ENCODE measurements around the gene ARHGEF17. TPM values are rescaled to one million over a fixed set of nuclear protein-coding genes. Genes with fewer than 3 reads are reported as not detected.
A peak's percentile ranks its signal among the peaks of the same experiment; 100 is the strongest.

ARHGEF17 gene
- total and polyA plus RNA-seq, 2 of the 13 experiments (the other 11 are each of a cell fraction or from before 2014, with no cell fraction given), result 10.7 to 28.8 TPM

DNA sequence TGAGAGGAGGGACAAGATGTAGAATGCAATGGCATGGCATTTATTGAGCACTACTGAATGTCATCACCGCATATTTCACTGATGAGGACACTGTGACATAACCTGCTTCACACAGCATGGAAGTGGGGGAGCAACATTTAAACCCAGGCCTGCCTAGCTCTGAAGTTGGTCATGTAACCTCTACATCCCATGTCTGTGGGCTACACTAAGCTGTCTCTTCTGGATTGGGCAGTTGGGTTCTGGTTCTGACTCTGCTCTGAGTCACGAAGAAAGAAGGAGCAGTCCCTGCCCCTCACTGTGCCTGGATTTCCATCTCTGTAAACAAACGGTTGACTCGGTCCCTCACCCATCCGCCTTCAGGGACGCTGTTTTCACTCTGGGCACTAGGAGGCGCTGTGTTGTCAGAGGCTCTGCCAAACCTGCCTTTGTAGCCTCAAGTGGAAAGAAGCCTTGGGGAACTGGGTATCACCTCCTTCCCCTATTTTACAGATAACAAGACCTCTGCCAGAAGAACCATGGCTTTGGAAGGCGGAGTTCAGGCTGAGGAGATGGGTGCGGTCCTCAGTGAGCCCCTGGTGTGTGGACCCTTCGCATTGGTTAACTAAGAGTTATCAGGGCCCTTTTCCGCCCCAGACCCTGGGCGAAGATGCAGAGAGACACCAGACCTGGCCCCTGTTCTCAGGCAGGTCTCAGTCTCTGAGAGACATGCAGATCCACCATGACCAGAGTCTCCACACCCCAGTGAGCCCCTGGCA is 12.7 kb upstream of the ARHGEF17 start:
- peak; percentile 57 for DNase-seq (ENCODE audit: low spot score)
- no peaks in the 10 kb centered on the region for H4K20me1 ChIP-seq (ENCODE audit: insufficient read depth, low read length)
- peaks cover 8 to 35% of the 10 kb centered on the region in 2 experiments; a peak in 3 of 5 replicates for H3K27me3 ChIP-seq (ENCODE audit: control insufficient read depth in 1 of 2, insufficient read depth in 2 of 2, low read length in 2 of 2)
- no peak overlapping the region for H2AFZ ChIP-seq (ENCODE audit: low read length)
- 18% methylated on average over 9 of the region's 12 CpGs for WGBS (ENCODE audit: low lambda C conversion rate)
- H3K36me3 ChIP-seq (replicated peaks in 1 of 2; ENCODE audit: control insufficient read depth in 1 of 2, insufficient read depth in 2 of 2, low read length in 2 of 2), result no peaks in the 10 kb centered on the region
- H3K9ac ChIP-seq (ENCODE audit: insufficient read depth, low read depth, low read length), result no peak overlapping the region
- peak; percentile 67 for ATAC-seq
- intact Hi-C loops (cut with micrococcal nuclease; ENCODE audit: unreplicated experiment), result no loop called here
- H3K4me2 ChIP-seq (ENCODE audit: low read depth, low read length), result no peak overlapping the region
- H3K27ac ChIP-seq (ENCODE audit: extremely low read length, insufficient read depth, low read length), result no peak overlapping the region
- H3K4me3 ChIP-seq (replicated peaks in 1 of 3; ENCODE audit: insufficient read depth in 1 of 3, low read depth in 2 of 3, low read length in 3 of 3), result no peak overlapping the region
- H3K4me1 ChIP-seq (ENCODE audit: insufficient read depth, low read length), result no peaks in the 10 kb centered on the region
- FAIRE-seq, result peak; percentile 86
- ChIA-PET CTCF (ENCODE audit: low intra/inter-chr PET ratio, low total read pairs) (interaction anchor here (1.4 to 2.8 kb wide), 3 partner anchors 40 to 98 kb away, joined by 6 to 40 read pairs (median 13); no protein-coding TSS in a partner anchor), POLR2A (no interaction called here)
- BruUV-seq (replicated peaks), result no TSS peak
- in situ Hi-C loops (cut with HindIII; ENCODE audit: extremely low pct_ligation_motif_present, low pct_unique_long_range_greater_than_20kb), result no loop called here
- H3K79me2 ChIP-seq (ENCODE audit: insufficient read depth, low read length), result no peaks in the 10 kb centered on the region
- no peaks in the 10 kb centered on the region for H3K9me3 ChIP-seq (ENCODE audit: low read length)
- TF ChIP-seq RXRB (CRISPR knock-in tag; IDR thresholded peaks at IDR 0.05; ENCODE audit: borderline replicate concordance) (no peak), ZNF468 (CRISPR knock-in tag; IDR thresholded peaks at IDR 0.05) (no peak), ZNF781 (CRISPR knock-in tag; IDR thresholded peaks at IDR 0.05; ENCODE audit: borderline replicate concordance, not compliant biosample characterization) (no peak), HNF4G (IDR thresholded peaks at IDR 0.05; ENCODE audit: borderline replicate concordance, low read depth, low read length) (no peak), HNF4G (CRISPR knock-in tag; IDR thresholded peaks at IDR 0.05; ENCODE audit: borderline replicate concordance, low read depth) (no peak), ZNF484 (CRISPR knock-in tag; IDR thresholded peaks at IDR 0.05; ENCODE audit: borderline replicate concordance, low read depth) (no peak), SMC3 (IDR thresholded peaks at IDR 0.05; ENCODE audit: low read length) (peak; percentile 77), SALL1 (CRISPR knock-in tag; IDR thresholded peaks at IDR 0.05) (0 out of 2 replicates have a peak, but pooled peaks have one; percentile 16), KDM2A (CRISPR knock-in tag; IDR thresholded peaks at IDR 0.05; ENCODE audit: borderline replicate concordance, low read depth) (peak; percentile 34; the same call in 1 of the 2 replicates), MYNN (CRISPR knock-in tag; IDR thresholded peaks at IDR 0.05; ENCODE audit: low read depth) (no peak), CHCHD3 (CRISPR knock-in tag; IDR thresholded peaks at IDR 0.05) (no peak), HOXA3 (CRISPR knock-in tag; IDR thresholded peaks at IDR 0.05) (no peak), ZNF17 (CRISPR knock-in tag; IDR thresholded peaks at IDR 0.05) (no peak), ASH2L (IDR thresholded peaks at IDR 0.05; ENCODE audit: insufficient read length, low read depth, low read length) (no peak)
- TF ChIP-seq, protein P1, sequence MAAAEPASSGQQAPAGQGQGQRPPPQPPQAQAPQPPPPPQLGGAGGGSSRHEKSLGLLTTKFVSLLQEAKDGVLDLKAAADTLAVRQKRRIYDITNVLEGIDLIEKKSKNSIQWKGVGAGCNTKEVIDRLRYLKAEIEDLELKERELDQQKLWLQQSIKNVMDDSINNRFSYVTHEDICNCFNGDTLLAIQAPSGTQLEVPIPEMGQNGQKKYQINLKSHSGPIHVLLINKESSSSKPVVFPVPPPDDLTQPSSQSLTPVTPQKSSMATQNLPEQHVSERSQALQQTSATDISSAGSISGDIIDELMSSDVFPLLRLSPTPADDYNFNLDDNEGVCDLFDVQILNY (CRISPR knock-in tag; conservative IDR thresholded peaks at IDR 0.05), result no peak
- TF ChIP-seq, protein P2, sequence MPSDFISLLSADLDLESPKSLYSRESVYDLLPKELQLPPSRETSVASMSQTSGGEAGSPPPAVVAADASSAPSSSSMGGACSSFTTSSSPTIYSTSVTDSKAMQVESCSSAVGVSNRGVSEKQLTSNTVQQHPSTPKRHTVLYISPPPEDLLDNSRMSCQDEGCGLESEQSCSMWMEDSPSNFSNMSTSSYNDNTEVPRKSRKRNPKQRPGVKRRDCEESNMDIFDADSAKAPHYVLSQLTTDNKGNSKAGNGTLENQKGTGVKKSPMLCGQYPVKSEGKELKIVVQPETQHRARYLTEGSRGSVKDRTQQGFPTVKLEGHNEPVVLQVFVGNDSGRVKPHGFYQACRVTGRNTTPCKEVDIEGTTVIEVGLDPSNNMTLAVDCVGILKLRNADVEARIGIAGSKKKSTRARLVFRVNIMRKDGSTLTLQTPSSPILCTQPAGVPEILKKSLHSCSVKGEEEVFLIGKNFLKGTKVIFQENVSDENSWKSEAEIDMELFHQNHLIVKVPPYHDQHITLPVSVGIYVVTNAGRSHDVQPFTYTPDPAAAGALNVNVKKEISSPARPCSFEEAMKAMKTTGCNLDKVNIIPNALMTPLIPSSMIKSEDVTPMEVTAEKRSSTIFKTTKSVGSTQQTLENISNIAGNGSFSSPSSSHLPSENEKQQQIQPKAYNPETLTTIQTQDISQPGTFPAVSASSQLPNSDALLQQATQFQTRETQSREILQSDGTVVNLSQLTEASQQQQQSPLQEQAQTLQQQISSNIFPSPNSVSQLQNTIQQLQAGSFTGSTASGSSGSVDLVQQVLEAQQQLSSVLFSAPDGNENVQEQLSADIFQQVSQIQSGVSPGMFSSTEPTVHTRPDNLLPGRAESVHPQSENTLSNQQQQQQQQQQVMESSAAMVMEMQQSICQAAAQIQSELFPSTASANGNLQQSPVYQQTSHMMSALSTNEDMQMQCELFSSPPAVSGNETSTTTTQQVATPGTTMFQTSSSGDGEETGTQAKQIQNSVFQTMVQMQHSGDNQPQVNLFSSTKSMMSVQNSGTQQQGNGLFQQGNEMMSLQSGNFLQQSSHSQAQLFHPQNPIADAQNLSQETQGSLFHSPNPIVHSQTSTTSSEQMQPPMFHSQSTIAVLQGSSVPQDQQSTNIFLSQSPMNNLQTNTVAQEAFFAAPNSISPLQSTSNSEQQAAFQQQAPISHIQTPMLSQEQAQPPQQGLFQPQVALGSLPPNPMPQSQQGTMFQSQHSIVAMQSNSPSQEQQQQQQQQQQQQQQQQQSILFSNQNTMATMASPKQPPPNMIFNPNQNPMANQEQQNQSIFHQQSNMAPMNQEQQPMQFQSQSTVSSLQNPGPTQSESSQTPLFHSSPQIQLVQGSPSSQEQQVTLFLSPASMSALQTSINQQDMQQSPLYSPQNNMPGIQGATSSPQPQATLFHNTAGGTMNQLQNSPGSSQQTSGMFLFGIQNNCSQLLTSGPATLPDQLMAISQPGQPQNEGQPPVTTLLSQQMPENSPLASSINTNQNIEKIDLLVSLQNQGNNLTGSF (CRISPR knock-in tag; IDR thresholded peaks at IDR 0.05), result no peak

All from HepG2 (cell line).